ENCODE measurements around the gene TBCEL.

The TBCEL gene

GRCh38 chr11:121032546-121032945, 8.6 kb downstream of the TBCEL start:
- no peaks in the 10 kb centered on the region for H3K79me2 ChIP-seq (ENCODE audit: insufficient read depth, low read length)
- no peaks in the 10 kb centered on the region for H3K9me2 ChIP-seq (replicated peaks; ENCODE audit: insufficient read depth, low read length)
- H2AFZ ChIP-seq (ENCODE audit: low read depth, low read length, severe bottlenecking): no peak overlapping the region
- no peak overlapping the region for H3K27ac ChIP-seq (ENCODE audit: low read depth, low read length)
- H3K9ac ChIP-seq (ENCODE audit: low read length): no peak overlapping the region
- TF ChIP-seq EZH2phosphoT487 (conservative IDR thresholded peaks at IDR 0.05; ENCODE audit: low read length): no peak
- no peak for TF ChIP-seq CTCF (IDR thresholded peaks at IDR 0.05; ENCODE audit: insufficient read depth, low read length, poor library complexity, severe bottlenecking)
- no peaks in the 10 kb centered on the region for H3K9me3 ChIP-seq (ENCODE audit: insufficient read depth, low read length)
- H3K27me3 ChIP-seq (ENCODE audit: low read length): no peaks in the 10 kb centered on the region
- no peak overlapping the region for H3K4me2 ChIP-seq (ENCODE audit: low read depth, low read length, poor library complexity, severe bottlenecking)
- H3K4me3 ChIP-seq (ENCODE audit: insufficient read depth, low read length, poor library complexity, severe bottlenecking): no peak overlapping the region
- H4K20me1 ChIP-seq (ENCODE audit: low read depth, low read length): 0 out of 2 replicates have a peak, but pooled peaks cover 12% of the 10 kb centered on the region
- no peaks in the 10 kb centered on the region; the same call in 1 of the 2 replicates for H3F3A ChIP-seq (ENCODE audit: insufficient read depth)
- no peaks in the 10 kb centered on the region for H3K36me3 ChIP-seq (ENCODE audit: low read length)

DNA sequence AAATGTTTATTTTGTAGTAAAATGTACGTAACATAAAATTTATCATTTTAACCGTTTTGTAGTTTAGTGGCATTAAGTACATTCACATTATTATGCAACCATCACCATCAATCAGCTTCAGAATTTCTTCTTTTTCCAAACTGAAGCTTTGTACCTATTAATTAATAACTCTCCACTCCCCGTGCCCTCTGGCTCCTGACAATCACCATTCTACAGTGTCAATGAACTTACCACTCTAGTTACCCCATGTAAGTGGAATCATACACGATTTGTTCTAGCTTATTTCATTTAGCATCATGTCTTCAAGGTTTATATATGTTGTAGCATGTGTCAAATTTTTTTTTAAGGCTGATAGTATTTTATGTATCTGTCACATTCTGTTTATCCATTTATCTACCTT, 9.7 kb downstream of the TBCEL start:
- Histone ChIP-seq H3K36me3 (ENCODE audit: low read length) (no peaks in the 10 kb centered on the region), H3F3A (ENCODE audit: insufficient read depth) (no peaks in the 10 kb centered on the region; the same call in 1 of the 2 replicates), H3K27ac (ENCODE audit: low read depth, low read length) (no peak overlapping the region), H3K79me2 (ENCODE audit: insufficient read depth, low read length) (no peaks in the 10 kb centered on the region), H3K9me3 (ENCODE audit: insufficient read depth, low read length) (no peaks in the 10 kb centered on the region), H3K27me3 (ENCODE audit: low read length) (no peaks in the 10 kb centered on the region), H3K4me3 (ENCODE audit: insufficient read depth, low read length, poor library complexity, severe bottlenecking) (no peak overlapping the region), H2AFZ (ENCODE audit: low read depth, low read length, severe bottlenecking) (no peak overlapping the region), H3K9me2 (replicated peaks; ENCODE audit: insufficient read depth, low read length) (no peaks in the 10 kb centered on the region), H4K20me1 (ENCODE audit: low read depth, low read length) (0 out of 2 replicates have a peak, but pooled peaks cover 12% of the 10 kb centered on the region), H3K9ac (ENCODE audit: low read length) (no peak overlapping the region), H3K4me2 (ENCODE audit: low read depth, low read length, poor library complexity, severe bottlenecking) (no peak overlapping the region)
- no peak for TF ChIP-seq EZH2phosphoT487 (conservative IDR thresholded peaks at IDR 0.05; ENCODE audit: low read length)
- no peak for TF ChIP-seq CTCF (IDR thresholded peaks at IDR 0.05; ENCODE audit: insufficient read depth, low read length, poor library complexity, severe bottlenecking)

- Histone ChIP-seq H3K79me2 (ENCODE audit: insufficient read depth, low read length) (no peaks in the 10 kb centered on the region), H2AFZ (ENCODE audit: low read depth, low read length, severe bottlenecking) (no peak overlapping the region), H3K9me2 (replicated peaks; ENCODE audit: insufficient read depth, low read length) (no peaks in the 10 kb centered on the region), H3K36me3 (ENCODE audit: low read length) (no peaks in the 10 kb centered on the region), H3K9me3 (ENCODE audit: insufficient read depth, low read length) (no peaks in the 10 kb centered on the region), H3K27me3 (ENCODE audit: low read length) (no peaks in the 10 kb centered on the region), H3F3A (ENCODE audit: insufficient read depth) (no peaks in the 10 kb centered on the region; the same call in 1 of the 2 replicates), H3K4me3 (ENCODE audit: insufficient read depth, low read length, poor library complexity, severe bottlenecking) (no peak overlapping the region), H3K27ac (ENCODE audit: low read depth, low read length) (no peak overlapping the region), H3K9ac (ENCODE audit: low read length) (no peak overlapping the region), H4K20me1 (ENCODE audit: low read depth, low read length) (0 out of 2 replicates have a peak, but pooled peaks cover 12% of the 10 kb centered on the region), H3K4me2 (ENCODE audit: low read depth, low read length, poor library complexity, severe bottlenecking) (no peak overlapping the region)
- TF ChIP-seq EZH2phosphoT487 (conservative IDR thresholded peaks at IDR 0.05; ENCODE audit: low read length) (no peak), CTCF (IDR thresholded peaks at IDR 0.05; ENCODE audit: insufficient read depth, low read length, poor library complexity, severe bottlenecking) (no peak)
Measured at GRCh38 chr11:121035169-121035755, 11.4 kb downstream of the TBCEL start.

Measured in SU-DHL-6 (cell line).